Activated CD8-positive, alpha-beta T cell treated with anti-CD3 and anti-CD28 coated beads for 36 hours (primary cell): ENCODE measurements around the gene ZNF684. TPM values are rescaled to one million over a fixed set of nuclear protein-coding genes. Genes with fewer than 3 reads are reported as not detected.

Source experiments
- ATAC-seq: fragments of 200-7000 bp; cut with Tn5 transposase; one replicate; pipeline ENCODE4 v1.10.0; 2021; ENCODE audit warnings: mild to moderate bottlenecking, moderate library complexity
- CTCF ChIA-PET: fragments of 350-600 bp; sonication (Branson Sonifier 250); formaldehyde crosslinking; loops from one replicate; lab custom pipeline; 2021; ENCODE audit warnings: antibody characterized with exemption; lab: Charles Lee
- POLR2A ChIA-PET: fragments of 350-600 bp; sonication (Branson Sonifier 250); formaldehyde crosslinking; loops from one replicate; lab custom pipeline; 2021; ENCODE audit warnings: antibody characterized with exemption; lab: Charles Lee
- DNase-seq: peaks from one replicate; pipeline ENCODE4 v3.0.0-alpha.2; 2020
- H3K27ac Mint-ChIP-seq: one replicate; pipeline ENCODE4 v1.8.0; 2021; ENCODE audit warnings: mild to moderate bottlenecking, mixed read lengths
- H3K27me3 Mint-ChIP-seq: one replicate; pipeline ENCODE4 v1.8.0; 2021; ENCODE audit warnings: mixed read lengths
- H3K36me3 Mint-ChIP-seq: one replicate; pipeline ENCODE4 v1.8.0; 2021; ENCODE audit warnings: low read depth, mixed read lengths
- H3K4me1 Mint-ChIP-seq: one replicate; pipeline ENCODE4 v1.8.0; 2021; ENCODE audit warnings: low read depth, mixed read lengths
- H3K4me3 Mint-ChIP-seq: one replicate; pipeline ENCODE4 v1.8.0; 2021; ENCODE audit warnings: mild to moderate bottlenecking, moderate library complexity, mixed read lengths
- H3K9me3 Mint-ChIP-seq: one replicate; pipeline ENCODE4 v1.8.0; 2021; ENCODE audit warnings: mixed read lengths
- CTCF ChIP-seq: fragments of 200-600 bp; IDR thresholded peaks from one replicate; pipeline ENCODE4 v1.8.0; 2022; ENCODE audit warnings: antibody characterized with exemption, mild to moderate bottlenecking
- intact Hi-C: fragments of 100-400 bp; cut with micrococcal nuclease; formaldehyde crosslinking; loops from one replicate; pipeline ENCODE4 v1.10.0; 2022
- total RNA-seq, 2 experiments: library from RNA; stranded (reverse); gene quantifications; one replicate each; pipeline ENCODE4 v1.2.3, GENCODE V29; 2021

The ZNF684 gene
- total RNA-seq, 2 experiments from 2014 or later: 4.2 to 4.4 TPM

- ChIA-PET POLR2A (interaction anchor here (0.6 to 2.1 kb wide), 19 partner anchors 9 to 193 kb away, joined by 3 to 16 read pairs (median 3); partner anchors contain the start of genes ZFP69B and ZNF684), CTCF (interaction anchor here (0.7 to 1.3 kb wide), 4 partner anchors 24 to 137 kb away, joined by 3 to 5 read pairs (median 4); no protein-coding TSS in a partner anchor)
- Mint-ChIP-seq H3K9me3 (peaks cover 35% of the 10 kb centered on the region), H3K4me1 (peaks cover 15% of the 10 kb centered on the region), H3K36me3 (peaks cover 61% of the 10 kb centered on the region), H3K4me3 (peak within 1 kb of the TSS; percentile 79), H3K27ac (peak within 1 kb of the TSS; percentile 90), H3K27me3 (no peaks in the 10 kb centered on the region)
- TF ChIP-seq CTCF: no peak
- intact Hi-C loops: loop anchor here (10.0 kb wide), 1 partner anchor 54 kb away; the partner anchor contains the start of gene ZFP69B
- DNase-seq: peak; percentile 91
- peak; percentile 99 for ATAC-seq
Measured at GRCh38 chr1:40508375-40509341, 22.8 kb upstream of the ZNF684 start, which contains the start of gene EXO5. EXO5 (plus strand) TSS chr1:40508767; CDS start chr1:40514545, 5,778 bp downstream.

- Mint-ChIP-seq H3K9me3 (peaks cover 43% of the 10 kb centered on the region), H3K4me3 (no peak overlapping the region), H3K4me1 (no peaks in the 10 kb centered on the region), H3K36me3 (peaks cover 29% of the 10 kb centered on the region), H3K27ac (no peak overlapping the region), H3K27me3 (peaks cover 2% of the 10 kb centered on the region)
- POLR2A ChIA-PET: interaction anchor here (0.7 kb wide), 1 partner anchor 82 kb away, joined by 4 read pairs; no protein-coding TSS in a partner anchor
- ATAC-seq (no peak), DNase-seq (no peak)
- no peak for TF ChIP-seq CTCF
- CTCF ChIA-PET: interaction anchor here (1.7 kb wide), 1 partner anchor 13 kb away, joined by 5 read pairs; no protein-coding TSS in a partner anchor
- intact Hi-C loops: no loop called here
Measured at GRCh38 chr1:40519517-40519916, 11.9 kb upstream of the ZNF684 start.

- Mint-ChIP-seq H3K9me3 (peaks cover 6% of the 10 kb centered on the region), H3K4me1 (peaks cover 14% of the 10 kb centered on the region), H3K36me3 (peaks cover 22% of the 10 kb centered on the region), H3K27me3 (peaks cover 9% of the 10 kb centered on the region), H3K4me3 (peak overlapping the region; percentile 93), H3K27ac (peak overlapping the region; percentile 88)
- peak; percentile 7 for ATAC-seq
- intact Hi-C loops: no loop called here
- CTCF ChIA-PET: interaction anchor here (1.1 to 2.9 kb wide), 5 partner anchors 27 to 422 kb away, joined by 3 to 23 read pairs (median 4); no protein-coding TSS in a partner anchor
- POLR2A ChIA-PET: interaction anchor here (0.9 to 1.6 kb wide), 2 partner anchors 23 to 449 kb away, joined by 3 to 5 read pairs; partner anchors contain the start of gene EXO5
- no peak for DNase-seq
- TF ChIP-seq CTCF: no peak
Measured at GRCh38 chr1:40530735-40531380, 579 bp upstream of the ZNF684 start.

- Mint-ChIP-seq H3K4me3 (peak overlapping the region; percentile 93), H3K27ac (peak overlapping the region; percentile 88), H3K4me1 (peaks cover 14% of the 10 kb centered on the region), H3K36me3 (peaks cover 25% of the 10 kb centered on the region), H3K9me3 (peaks cover 1% of the 10 kb centered on the region), H3K27me3 (peaks cover 7% of the 10 kb centered on the region)
- ATAC-seq (no peak), DNase-seq (no peak)
- intact Hi-C loops: no loop called here
- ChIA-PET POLR2A (interaction anchor here (0.6 to 1.7 kb wide), 10 partner anchors 12 to 448 kb away, joined by 3 to 5 read pairs (median 4); partner anchors contain the start of gene EXO5), CTCF (interaction anchor here (0.6 to 2.9 kb wide), 34 partner anchors 9 to 421 kb away, joined by 3 to 23 read pairs (median 3); partner anchors contain the start of gene ZFP69B)
- no peak for TF ChIP-seq CTCF
Measured at GRCh38 chr1:40532062-40532389, 589 bp downstream of the ZNF684 start.
